Thyroid gland (tissue), 4 donors: ENCODE results near the gene SCAMP3.
"Not testable (repeated sequence)": the region's sequence is repeated elsewhere in the genome, so short reads cannot be mapped to it uniquely, and the experiment has no call there.

ENCODE experiments used
- POLR2A ChIP-seq, 2 donors: fragments of 450-650 bp; IDR thresholded peaks; one replicate each; pipeline ENCODE4 v1.6.1; 2017; ENCODE audit warnings: antibody characterized with exemption in 2 of 2, mild to moderate bottlenecking in 2 of 2, moderate library complexity in 1 of 2
- TF ChIP-seq, protein P1 (sequence below), 6 experiments: fragments of 200-600 bp in 3 of 6; fragments of 450-650 bp in 3 of 6; sonication (generic) in 3 of 6; IDR thresholded peaks; one replicate each; pipeline ENCODE4 v1.5.1; 2016 to 2019; ENCODE audit warnings: antibody characterized with exemption in 6 of 6, mild to moderate bottlenecking in 2 of 6, inconsistent platforms in 1 of 6, moderate library complexity in 1 of 6

DNA sequence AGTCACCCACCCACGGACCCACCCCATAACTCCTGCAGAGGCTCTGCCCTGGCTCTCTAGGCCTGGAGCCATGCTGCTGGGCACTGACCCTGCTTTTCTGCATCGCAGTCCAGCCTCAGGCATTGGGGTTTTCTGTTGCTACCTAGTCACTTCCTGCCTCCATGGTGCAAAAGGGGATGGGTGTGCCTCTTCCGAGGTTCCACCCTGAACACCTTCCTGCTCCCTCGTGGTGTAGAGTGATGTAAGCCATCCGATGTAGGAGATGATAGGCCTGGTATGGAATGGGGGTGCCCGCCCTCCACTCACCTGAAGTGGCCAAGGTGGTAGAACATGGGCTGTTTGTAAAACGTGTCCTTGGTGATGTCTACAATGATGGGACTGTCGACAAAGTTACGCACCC lies 26.8 kb downstream of the SCAMP3 start:
- TF ChIP-seq, protein P1, sequence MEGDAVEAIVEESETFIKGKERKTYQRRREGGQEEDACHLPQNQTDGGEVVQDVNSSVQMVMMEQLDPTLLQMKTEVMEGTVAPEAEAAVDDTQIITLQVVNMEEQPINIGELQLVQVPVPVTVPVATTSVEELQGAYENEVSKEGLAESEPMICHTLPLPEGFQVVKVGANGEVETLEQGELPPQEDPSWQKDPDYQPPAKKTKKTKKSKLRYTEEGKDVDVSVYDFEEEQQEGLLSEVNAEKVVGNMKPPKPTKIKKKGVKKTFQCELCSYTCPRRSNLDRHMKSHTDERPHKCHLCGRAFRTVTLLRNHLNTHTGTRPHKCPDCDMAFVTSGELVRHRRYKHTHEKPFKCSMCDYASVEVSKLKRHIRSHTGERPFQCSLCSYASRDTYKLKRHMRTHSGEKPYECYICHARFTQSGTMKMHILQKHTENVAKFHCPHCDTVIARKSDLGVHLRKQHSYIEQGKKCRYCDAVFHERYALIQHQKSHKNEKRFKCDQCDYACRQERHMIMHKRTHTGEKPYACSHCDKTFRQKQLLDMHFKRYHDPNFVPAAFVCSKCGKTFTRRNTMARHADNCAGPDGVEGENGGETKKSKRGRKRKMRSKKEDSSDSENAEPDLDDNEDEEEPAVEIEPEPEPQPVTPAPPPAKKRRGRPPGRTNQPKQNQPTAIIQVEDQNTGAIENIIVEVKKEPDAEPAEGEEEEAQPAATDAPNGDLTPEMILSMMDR (IDR thresholded peaks at IDR 0.05): not testable (repeated sequence)
- not testable (repeated sequence) for TF ChIP-seq POLR2A (IDR thresholded peaks at IDR 0.05)
